ENCODE measurements around the gene RCAN2.
A peak's percentile ranks its signal among the peaks of the same experiment; 100 is the strongest.

RCAN2 gene

DNA sequence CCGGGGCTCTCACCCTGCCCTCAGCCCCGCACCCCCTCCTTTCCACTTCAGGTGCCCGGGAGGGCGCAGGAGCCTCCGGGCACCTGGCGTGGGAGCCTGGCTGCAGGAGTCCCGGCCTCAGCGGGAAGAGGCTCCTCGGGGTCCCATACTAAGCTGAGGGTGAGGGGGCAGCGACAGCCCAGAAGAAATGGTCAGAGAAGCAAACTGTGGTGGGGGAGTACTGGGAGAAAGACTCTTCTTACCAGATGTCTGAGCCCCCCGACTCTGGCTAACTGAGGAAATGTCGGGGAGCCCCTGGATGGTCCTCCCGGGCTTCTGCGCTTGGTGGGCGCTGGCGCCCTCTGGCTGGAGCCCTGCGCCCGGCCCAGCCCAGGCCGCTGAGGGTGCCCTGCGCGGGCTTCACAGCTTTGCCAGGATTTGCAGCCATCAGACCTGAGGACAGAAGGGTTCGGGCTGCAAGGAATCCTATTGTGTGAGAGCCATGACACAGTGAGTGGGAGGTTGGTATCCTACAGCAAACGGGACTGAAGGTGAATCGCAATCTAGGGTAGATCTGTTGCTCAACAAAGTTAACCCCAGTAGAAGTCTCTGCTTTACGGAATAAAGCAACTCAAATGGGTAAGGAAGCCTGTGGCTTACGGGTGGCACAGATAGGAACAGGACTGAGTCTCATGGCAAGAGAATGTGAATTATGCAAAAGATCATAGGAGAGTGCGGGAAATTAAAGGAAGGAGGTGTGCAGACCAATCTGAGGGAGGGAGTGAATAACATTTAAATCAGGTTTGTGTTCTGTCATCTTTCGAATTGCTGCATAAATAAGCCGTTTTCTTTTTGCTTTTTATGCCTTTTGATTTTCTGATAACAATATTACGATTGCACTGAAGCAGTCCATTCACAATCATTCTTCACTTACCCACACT lies 639 bp upstream of the RCAN2 start:
- DNase-seq: peak; percentile 43

GRCh38 chr6:46490425-46491200 lies 636 bp downstream of the RCAN2 start:
- DNase-seq: peak; percentile 41

GRCh38 chr6:46486181-46486580 lies 5.1 kb downstream of the RCAN2 start:
- no peak for DNase-seq

- DNase-seq: no peak
Observed at GRCh38 chr6:46484081-46484820, 7.0 kb downstream of the RCAN2 start.

DNA sequence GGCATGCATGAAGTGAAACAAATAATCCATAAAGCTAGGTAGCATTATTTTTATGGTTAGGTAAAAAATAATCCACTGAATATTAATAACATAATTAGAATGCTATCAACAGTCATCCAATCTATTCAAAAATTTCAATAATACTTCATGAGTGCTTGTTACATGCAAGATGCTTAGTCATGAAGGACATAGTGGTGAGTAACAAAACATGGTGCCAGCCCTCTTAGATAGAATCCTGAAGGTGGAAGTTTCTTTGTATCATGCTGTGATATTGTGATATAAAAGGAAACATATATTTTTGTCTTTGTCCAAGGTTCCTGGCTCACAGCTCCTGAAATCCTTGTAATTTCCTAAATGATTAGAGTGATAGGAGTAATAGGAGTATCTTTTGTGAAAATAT lies 14.9 kb downstream of the RCAN2 start:
- no peak for DNase-seq

- no peak for DNase-seq
Observed at GRCh38 chr6:46473881-46474280, 17.4 kb downstream of the RCAN2 start.

DNA sequence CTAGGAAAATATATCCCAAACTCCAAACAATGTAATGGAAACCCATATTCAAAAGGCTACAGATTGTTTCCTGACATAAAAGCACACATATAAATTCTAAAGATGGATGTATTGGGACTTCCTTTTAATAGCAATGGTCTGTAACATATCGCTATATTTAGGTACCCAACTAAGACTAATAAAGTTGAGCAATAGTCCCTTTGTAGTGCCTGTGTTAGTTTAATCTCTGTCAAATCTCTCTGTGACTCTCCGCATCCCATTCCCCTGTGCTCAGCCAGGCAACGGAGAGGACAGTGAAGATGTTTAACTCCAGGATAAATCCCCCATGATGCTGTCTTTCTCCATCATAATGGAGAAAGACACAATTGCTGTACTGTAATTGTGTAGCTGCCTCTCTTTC lies 19.0 kb downstream of the RCAN2 start:
- DNase-seq: no peak

DNA sequence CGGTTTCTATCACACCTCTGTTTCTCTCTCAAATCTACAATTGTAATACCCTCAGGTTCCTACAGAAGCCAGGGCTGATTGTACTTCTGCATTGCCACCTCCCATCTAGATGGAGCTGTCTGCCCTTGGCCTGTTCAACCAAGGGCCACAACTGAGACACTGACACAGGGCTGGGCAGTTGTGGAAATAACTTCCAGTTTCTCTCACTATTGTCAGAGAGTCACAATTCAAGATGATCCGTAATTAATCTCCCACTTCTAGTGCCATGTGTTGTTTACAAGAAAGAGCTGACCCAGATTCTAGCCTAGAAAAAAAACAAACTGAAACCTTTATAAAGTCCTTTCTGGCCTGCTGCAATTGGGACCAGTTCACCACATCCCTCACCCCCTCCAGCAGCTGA lies 22.2 kb downstream of the RCAN2 start:
- no peak for DNase-seq

- no peak for DNase-seq
Observed at GRCh38 chr6:46468403-46469010, 22.7 kb downstream of the RCAN2 start.

DNA sequence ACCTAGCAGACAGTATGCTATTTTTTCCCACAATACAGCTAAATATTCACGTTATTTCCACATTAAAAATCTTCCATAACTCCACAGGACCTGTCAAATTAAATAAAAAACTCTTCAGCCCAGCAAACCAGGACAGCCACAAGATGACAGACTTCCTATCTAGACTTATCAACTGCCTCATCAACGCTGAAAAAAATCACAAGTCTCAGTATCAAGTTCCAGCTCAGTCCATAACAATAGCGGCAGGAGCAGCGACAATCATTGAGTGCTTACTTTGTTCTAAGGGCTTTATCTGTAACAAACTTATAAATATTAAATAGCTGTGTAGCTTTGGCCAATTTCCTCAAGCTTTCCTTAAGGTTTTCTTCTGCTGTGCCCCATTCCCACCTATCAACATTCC lies 24.7 kb downstream of the RCAN2 start:
- DNase-seq: no peak

DNA sequence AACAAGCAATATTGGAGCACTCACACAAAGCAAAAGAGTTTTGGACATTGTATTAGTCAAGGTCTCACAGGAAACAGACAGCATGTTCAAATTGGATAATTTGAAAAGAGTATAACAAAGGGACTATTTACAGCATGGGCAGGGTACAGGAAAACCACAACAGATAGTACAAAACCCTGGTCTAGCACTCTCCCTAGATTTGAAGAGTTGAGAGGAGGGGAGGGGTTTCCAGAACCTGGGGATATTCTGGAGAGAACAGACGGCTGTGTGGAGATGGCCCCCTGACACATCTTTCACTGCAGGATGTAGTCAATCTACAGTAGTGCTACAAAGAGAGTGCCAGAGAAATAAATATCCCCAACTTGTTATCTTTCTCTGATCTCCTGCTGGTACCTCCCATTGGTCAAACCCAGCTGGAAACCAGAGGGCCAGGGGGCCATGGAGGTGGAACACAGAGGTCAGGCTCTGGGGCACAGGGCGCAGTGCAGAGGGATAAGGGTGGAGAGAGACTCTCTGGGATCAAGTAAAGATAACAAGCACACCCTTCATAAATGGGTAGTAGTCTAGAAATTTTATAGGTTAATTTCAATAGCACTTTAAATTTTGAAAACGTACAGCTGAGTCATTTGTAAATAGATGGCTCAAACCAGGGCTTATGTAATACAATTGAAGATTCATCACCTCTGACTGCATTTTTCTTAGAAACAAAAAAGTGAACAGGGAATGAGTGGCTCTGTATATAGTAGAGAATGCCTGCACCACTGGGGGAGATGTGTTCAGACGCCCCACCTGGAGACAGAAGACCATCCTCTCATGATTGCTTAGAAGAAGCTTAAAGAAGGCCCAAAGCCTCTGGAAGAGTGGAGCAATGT lies 25.7 kb downstream of the RCAN2 start:
- no peak for DNase-seq

DNA sequence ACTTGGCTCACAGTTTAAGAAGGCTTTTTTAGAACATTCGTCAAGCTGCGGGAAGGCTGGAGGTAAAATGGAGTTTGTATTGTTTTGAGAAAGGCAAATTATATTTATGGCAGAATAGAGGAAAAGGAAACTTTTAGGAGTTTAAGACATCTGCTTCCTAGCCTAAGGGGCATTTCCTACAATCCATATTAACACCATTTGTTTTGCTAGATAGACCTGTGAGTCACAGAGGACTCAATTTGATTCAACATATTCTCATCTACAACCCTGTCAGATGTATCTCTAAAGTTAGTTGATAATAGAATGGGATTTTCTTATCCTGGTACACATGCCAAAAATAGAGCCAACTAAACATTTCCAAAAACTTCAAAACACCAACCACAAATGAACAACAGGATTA lies 35.0 kb downstream of the RCAN2 start:
- DNase-seq: no peak

- no peak for DNase-seq
Observed at GRCh38 chr6:46454691-46455090, 36.6 kb downstream of the RCAN2 start.

DNA sequence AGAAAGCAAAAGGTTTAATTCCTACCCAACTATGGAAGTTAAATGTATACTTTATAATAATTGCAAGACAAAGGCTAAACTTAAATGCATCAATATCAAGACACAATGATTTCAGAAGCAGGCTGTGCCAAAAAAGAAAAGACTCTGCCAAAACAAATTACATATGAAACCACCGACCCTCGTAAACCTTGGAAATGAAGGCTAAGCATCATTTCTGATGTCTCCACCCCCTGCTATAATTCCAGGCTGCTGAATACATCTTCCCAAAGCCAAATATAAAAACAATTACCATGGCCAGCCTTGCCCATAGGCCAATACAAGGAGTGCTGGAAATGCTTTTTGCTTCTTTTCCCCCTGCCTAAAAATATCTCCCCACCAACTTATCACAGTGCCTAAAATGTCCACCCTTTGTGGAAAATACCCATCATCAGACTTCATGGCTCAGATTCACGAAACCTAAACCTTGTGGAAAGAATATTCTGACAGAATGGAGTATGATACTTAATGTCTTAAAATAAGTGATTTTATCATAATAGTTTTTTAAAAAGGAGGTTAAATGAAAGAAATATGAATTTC lies 37.4 kb downstream of the RCAN2 start:
- DNase-seq: no peak

- no peak for DNase-seq
Observed at GRCh38 chr6:46453216-46453615, 38.0 kb downstream of the RCAN2 start.

DNA sequence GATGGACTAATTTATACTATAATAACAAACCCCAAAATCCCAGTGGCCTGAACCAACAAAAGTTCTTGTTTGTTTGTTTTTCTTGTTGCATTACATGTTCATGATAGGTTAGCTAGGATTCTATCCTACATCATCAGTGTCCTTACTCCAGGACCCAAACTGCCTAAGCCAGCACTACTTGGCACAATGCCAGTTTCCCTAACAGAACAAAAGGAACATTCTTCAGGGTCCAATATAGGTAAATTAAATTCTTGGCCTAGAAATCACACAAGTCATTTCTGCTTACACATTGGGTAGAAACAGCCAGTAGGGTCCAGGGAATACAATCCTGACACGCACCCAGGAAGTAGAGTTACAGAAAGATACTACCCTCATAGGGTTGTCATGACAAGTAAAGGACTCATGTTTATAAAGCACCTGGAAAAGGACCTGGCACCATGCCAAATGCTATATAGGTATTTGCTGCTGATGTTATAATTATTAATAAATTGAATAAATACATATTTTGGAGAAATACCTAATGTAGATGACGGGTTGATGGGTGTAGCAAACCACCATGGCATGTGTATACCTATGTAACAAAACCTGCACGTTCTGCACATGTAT lies 38.8 kb downstream of the RCAN2 start:
- DNase-seq: no peak

GRCh38 chr6:46451343-46451742 lies 39.9 kb downstream of the RCAN2 start:
- no peak for DNase-seq

DNA sequence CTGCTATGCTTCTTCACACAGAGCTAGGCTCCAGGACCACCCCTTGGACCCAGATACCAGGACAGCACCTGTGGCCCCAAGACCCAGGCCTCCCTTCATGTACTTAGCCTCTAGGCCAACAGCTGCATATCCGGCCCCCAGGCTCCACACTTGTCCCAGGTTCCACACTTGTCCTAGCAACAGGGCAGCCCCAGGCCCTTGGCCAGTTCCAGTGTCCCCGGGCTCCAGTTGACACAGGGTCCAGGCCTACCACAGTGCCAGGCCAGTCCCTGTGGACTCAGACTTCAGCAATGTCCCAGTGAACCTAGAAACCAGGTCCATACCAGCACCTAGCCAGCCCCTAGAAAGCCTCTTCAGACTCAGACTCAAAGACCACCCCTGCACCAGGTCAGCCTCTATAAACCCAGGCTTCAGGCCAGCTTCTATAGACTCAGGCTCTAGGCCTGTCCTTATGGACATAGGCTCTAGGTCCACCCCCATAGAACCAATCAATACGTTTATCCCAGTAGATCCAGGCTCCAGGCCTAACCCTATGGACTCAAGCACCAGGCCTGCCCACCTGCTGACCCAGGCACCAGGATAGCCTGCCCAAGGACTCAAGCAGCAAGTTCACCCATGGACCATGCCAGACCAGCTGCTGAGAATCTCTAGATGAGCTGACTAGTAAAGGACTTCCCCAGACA lies 46.3 kb downstream of the RCAN2 start:
- DNase-seq: no peak

DNA sequence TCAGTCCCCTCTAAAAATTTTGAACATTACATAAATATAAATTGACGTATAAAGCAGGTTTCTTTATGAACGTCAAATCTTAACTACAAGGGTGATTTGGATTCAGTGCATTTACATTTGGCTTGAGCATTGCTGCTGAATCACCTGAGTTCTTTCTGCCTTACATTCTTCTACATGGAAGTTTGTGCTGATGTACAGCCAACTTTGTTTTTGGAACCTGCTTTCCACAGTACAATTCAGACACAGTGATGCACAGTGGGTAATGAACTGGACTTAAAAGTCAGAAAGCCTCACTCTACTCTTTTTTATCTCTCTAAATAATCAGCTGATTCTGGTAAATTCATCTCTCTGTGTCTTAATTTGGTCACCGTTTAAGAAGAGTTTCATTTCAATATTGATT lies 47.6 kb downstream of the RCAN2 start:
- no peak for DNase-seq

DNA sequence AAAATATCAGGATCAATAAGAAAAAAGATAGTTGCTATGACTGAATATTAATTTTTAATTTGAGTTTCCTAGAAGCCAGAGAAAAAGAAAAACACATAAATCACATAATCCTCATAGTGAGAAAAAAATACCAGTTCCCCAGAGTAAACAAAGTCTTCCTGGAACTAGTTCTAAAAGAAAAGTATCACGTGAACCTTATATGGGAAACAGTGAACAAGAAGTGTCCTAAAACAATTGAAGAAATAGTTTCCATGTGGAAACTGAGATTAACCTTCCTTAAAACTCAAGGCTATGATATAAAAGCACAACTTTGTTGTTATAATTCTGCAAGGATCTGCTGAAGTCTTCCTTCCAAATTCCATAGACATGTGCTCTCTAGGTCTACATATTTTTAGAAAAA lies 50.6 kb downstream of the RCAN2 start:
- DNase-seq: no peak

DNA sequence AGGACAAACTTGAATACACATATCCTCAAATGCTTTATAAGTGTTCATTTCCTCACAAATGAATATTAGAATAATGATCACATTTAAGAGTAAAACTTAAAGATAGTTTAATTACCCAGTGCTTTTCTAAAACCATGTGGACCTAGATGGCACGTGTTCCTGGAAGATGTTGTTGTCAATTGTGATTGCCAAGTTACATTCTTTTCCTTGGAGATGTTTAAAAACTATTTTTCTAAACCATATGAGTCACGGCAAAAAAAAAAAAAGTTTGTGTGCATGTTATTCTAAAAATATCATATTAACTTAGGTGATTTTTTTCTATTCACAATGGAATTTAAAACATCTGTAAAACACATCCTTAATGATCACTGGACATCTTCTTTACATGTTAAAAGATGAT lies 51.1 kb downstream of the RCAN2 start:
- DNase-seq: no peak
